Measurements from ENCODE around the gene AKAP6.

The AKAP6 gene

GRCh38 chr14:32412103-32412502 is 83.0 kb downstream of the AKAP6 start:
- no peak for DNase-seq (ENCODE audit: low spot score)

- no peak for DNase-seq (ENCODE audit: low spot score)
Measured at GRCh38 chr14:32412532-32412931, 83.4 kb downstream of the AKAP6 start.

GRCh38 chr14:32413967-32414640 is 85.0 kb downstream of the AKAP6 start:
- no peak for DNase-seq (ENCODE audit: low spot score)

- DNase-seq (ENCODE audit: low spot score), result no peak
Measured at GRCh38 chr14:32414808-32415255, 85.7 kb downstream of the AKAP6 start.

- peak; percentile 18 for DNase-seq (ENCODE audit: low spot score)
Measured at GRCh38 chr14:32417956-32418552, 89.0 kb downstream of the AKAP6 start.

GRCh38 chr14:32419429-32419828 is 90.3 kb downstream of the AKAP6 start:
- no peak for DNase-seq (ENCODE audit: low spot score)

GRCh38 chr14:32421781-32422180 is 92.7 kb downstream of the AKAP6 start:
- no peak for DNase-seq (ENCODE audit: low spot score)

- DNase-seq (ENCODE audit: low spot score), result no peak
Measured at GRCh38 chr14:32422440-32422839, 93.3 kb downstream of the AKAP6 start.

GRCh38 chr14:32426028-32426427 is 96.9 kb downstream of the AKAP6 start:
- no peak for DNase-seq (ENCODE audit: low spot score)

GRCh38 chr14:32426586-32427388 is 97.7 kb downstream of the AKAP6 start:
- DNase-seq (ENCODE audit: low spot score), result no peak

- DNase-seq (ENCODE audit: low spot score), result no peak
Measured at GRCh38 chr14:32427726-32428528, 98.8 kb downstream of the AKAP6 start.

GRCh38 chr14:32428875-32429274 is 99.8 kb downstream of the AKAP6 start:
- DNase-seq (ENCODE audit: low spot score), result no peak

GRCh38 chr14:32430326-32430725 is 101.2 kb downstream of the AKAP6 start:
- DNase-seq (ENCODE audit: low spot score), result peak; percentile 27

GRCh38 chr14:32432813-32433538 is 103.9 kb downstream of the AKAP6 start:
- DNase-seq (ENCODE audit: low spot score), result no peak

- DNase-seq (ENCODE audit: low spot score), result no peak
Measured at GRCh38 chr14:32434180-32434579, 105.1 kb downstream of the AKAP6 start.

GRCh38 chr14:32434880-32435279 is 105.8 kb downstream of the AKAP6 start:
- no peak for DNase-seq (ENCODE audit: low spot score)

- DNase-seq (ENCODE audit: low spot score), result no peak
Measured at GRCh38 chr14:32435411-32435810, 106.3 kb downstream of the AKAP6 start.

- no peak for DNase-seq (ENCODE audit: low spot score)
Measured at GRCh38 chr14:32436993-32437392, 107.9 kb downstream of the AKAP6 start.

- no peak for DNase-seq (ENCODE audit: low spot score)
Measured at GRCh38 chr14:32438517-32438916, 109.4 kb downstream of the AKAP6 start.

- no peak for DNase-seq (ENCODE audit: low spot score)
Measured at GRCh38 chr14:32443890-32444661, 115.0 kb downstream of the AKAP6 start.

- no peak for DNase-seq (ENCODE audit: low spot score)
Measured at GRCh38 chr14:32447371-32447770, 118.3 kb downstream of the AKAP6 start.

Data from RKO (cell line).